Omental fat pad (tissue), 4 donors: ENCODE data around the gene VPS52. TPM values are rescaled to one million over a fixed set of nuclear protein-coding genes. Genes with fewer than 3 reads are reported as not detected.
"Not testable (repeated sequence)": the region's sequence is repeated elsewhere in the genome, so short reads cannot be mapped to it uniquely, and the experiment has no call there.

Experiments
- ATAC-seq: fragments of 150-250 bp; one replicate; pipeline ENCODE4 v1.9.1; 2016; ENCODE audit warnings: mild to moderate bottlenecking, moderate library complexity; ENCODE audit not compliant: low FRiP score
- DNase-seq: peaks from one replicate; pipeline ENCODE4 v3.0.0-alpha.2; 2019; ENCODE audit warnings: low spot score
- total RNA-seq, 4 donors: library from RNA; depleted of rRNA; stranded (reverse); fragments of >200 nt; gene quantifications; one replicate each; pipeline ENCODE4 v1.1.0, GENCODE V29; 2016
- TF ChIP-seq, protein P1 (sequence below), 3 donors: fragments of 450-650 bp; IDR thresholded peaks; one replicate each; pipeline ENCODE4 v1.5.1; 2016 to 2017; ENCODE audit warnings: antibody characterized with exemption in 3 of 3, mild to moderate bottlenecking in 3 of 3, moderate library complexity in 2 of 3

VPS52 gene
- total RNA-seq, 4 donors from 2014 or later, result 20.2 to 54.5 (median 34.3) TPM

DNA sequence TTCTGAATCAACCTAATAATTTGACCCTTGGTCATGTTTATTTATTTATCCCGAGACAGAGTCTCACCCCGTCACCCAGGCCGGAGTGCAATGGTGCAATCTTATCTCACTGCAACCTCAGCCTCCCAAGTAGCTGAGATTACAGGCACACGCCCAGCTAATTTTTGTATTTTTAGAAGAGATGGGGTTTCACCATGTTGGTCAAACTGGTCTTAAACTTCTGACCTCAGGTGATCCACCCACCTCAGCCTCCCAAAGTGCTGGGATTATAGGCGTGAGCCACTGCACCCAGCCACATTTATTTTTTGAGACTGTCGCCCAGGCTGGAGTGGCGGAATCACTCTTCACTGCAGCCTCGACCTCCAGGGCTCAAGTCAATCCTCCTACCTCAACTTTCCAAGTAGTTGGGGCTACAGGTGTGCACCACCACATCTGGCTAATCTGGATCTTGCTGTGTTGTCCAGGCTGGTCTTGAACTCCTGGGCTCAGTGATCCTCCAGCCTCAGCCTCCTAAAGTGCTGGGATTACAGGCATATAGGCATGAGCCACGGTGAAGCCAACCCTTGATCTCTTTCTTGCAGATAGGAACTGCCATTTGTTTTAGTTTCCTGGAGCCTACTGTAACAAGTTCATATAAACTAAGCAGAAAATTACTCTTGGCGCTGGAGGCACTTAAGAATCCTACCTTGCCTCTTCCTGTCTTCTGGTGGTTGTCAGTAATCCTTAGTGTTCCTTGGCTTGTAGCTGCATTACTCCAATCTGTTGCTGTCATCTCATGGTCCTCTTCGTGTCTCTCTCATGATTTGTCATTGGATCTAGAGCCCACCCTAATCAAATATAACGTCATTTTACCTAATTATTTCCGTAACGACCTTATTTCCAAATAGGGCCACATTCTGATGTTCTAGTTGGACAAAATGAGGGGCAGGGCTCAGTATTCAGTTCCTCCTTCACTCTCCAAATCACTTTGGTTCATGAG is 2.5 kb upstream of the VPS52 start:
- TF ChIP-seq, protein P1, sequence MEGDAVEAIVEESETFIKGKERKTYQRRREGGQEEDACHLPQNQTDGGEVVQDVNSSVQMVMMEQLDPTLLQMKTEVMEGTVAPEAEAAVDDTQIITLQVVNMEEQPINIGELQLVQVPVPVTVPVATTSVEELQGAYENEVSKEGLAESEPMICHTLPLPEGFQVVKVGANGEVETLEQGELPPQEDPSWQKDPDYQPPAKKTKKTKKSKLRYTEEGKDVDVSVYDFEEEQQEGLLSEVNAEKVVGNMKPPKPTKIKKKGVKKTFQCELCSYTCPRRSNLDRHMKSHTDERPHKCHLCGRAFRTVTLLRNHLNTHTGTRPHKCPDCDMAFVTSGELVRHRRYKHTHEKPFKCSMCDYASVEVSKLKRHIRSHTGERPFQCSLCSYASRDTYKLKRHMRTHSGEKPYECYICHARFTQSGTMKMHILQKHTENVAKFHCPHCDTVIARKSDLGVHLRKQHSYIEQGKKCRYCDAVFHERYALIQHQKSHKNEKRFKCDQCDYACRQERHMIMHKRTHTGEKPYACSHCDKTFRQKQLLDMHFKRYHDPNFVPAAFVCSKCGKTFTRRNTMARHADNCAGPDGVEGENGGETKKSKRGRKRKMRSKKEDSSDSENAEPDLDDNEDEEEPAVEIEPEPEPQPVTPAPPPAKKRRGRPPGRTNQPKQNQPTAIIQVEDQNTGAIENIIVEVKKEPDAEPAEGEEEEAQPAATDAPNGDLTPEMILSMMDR (IDR thresholded peaks at IDR 0.05), result no peak
- ATAC-seq (no peak), DNase-seq (no peak)

DNA sequence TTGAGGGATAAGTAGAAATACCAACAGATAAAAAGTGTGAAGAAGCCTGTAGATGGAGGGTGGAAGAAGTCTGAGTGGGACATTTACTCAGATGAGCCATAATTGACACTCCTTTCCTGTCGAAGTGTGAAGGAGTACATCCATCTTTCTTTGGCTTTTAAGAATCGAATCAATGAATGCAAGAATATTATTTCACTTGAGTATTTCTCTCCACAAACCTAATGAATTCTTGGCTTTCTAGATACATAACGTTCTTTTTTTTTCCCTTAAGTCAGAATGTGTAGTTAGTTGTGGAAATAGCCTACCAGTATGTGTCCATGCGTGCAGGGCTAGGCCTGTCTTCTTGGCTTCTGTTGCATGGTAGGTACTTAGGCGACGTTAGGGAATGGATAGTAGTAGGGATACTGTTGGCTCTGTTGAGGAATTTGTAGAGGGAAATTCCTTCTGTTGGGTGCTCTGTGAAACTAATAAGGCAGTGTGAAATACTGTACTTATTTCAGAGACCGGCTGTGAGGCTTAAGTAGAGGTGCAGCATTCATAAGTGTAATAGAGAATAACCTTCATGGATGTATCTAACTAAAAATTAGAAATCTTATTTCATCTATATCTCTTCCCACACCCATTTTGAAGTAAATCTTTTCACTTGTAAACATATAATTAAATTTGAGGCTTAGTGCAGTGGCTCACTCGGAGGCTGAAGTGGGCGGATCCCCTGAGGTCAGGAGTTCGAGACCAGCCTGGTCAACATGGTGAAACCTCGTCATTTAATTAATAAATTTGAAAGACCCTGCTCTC is 1.6 kb upstream of the VPS52 start:
- TF ChIP-seq, protein P1 (IDR thresholded peaks at IDR 0.05), result no peak
- DNase-seq, result no peak
- no peak for ATAC-seq

DNA sequence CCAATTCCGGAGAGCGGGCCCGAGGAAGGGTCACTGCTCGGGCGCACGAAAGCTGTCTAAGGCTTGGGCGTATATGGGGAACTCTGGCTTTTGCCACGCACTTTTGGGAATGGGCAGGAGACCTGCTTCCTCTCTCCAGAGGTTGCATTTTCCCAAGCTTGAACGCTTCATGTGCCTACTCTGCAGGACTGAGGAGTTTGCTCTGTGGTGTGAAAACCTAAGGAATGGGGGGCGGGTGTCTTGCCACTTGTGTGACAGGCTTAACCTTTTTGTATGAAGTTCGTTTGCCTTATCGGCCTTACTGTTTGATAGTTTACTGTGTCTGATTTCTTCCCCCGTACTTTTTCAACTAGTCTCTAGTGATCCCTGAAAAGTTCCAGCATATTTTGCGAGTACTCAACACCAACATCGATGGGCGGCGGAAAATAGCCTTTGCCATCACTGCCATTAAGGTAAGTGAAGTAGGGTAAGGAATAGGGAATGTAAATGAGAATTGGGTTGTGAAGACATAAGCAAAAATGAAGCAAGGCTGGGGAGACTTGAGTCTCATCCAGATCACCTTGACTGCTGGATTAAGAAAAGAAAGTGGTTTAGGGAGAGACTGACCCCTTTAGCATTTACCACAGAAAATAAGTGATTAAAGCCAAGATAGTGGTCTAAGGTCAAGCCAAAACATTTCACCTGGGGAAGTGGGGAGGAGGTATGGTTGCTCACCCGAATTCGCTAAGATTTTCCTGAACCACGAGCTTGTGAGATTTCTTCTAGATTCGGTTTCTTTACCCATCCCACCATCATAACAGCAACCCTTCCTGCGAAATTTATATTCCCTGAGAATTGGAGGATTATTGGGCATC is 826 bp upstream of the VPS52 start:
- TF ChIP-seq, protein P1 (IDR thresholded peaks at IDR 0.05), result no peak
- peak; percentile 6 for ATAC-seq
- no peak for DNase-seq

DNA sequence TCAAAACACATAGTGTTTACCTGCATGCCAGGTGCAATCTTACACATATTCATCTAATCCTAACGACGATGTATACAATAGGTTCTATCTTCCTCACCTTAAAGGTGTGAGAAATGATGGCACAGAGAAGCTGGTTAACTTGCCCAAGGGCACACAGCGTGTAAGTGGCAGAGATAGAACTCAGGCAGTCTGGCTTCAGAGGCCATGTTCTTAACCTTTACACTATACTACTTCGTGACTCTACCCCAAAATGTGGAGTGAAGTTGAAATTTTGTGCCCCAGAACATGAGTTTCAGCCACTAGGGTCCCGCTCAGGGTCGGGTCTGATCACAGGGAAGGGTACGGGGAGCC is 584 bp downstream of the VPS52 start:
- DNase-seq (no peak), ATAC-seq (no peak)
- TF ChIP-seq, protein P1 (IDR thresholded peaks at IDR 0.05), result no peak

DNA sequence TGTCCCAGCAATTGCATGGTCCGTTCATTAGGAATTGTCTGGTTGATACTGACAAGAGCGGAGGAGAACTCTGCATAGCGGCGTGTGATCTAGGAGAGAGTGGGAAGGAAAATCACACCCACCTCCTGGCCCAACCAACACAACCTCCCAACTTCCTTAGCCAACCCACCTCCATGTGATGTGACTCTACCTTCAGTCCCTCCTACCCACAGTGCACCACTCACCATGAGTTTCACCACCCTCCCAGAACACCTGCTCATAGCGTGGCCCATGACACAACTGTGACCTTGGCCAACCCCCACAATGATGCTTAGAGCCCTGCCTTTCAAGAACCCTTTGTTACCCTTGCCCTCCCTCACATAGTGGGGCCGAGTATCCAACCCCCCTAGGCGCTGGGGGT is 7.7 kb downstream of the VPS52 start:
- ATAC-seq, result no peak
- TF ChIP-seq, protein P1 (IDR thresholded peaks at IDR 0.05), result no peak
- DNase-seq, result no peak

DNA sequence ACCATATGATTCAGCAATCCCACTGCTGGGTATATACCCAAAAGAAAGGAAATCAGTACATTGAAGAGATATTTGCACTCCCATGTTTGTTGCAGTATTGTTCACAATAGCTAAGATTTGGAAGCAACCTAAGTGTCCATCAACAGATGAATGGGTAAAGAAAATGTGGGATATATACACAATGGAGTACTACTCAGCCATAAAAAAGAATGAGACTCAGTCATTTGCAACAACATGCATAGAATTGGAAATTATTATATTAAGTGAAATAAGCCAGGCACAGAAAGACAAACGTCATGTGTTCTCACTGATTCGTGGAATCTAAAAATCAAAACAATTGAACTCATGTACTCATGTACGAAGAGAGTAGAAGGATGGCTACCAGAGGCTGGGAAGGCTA is 9.2 kb downstream of the VPS52 start:
- not testable (repeated sequence) for DNase-seq, ATAC-seq

DNA sequence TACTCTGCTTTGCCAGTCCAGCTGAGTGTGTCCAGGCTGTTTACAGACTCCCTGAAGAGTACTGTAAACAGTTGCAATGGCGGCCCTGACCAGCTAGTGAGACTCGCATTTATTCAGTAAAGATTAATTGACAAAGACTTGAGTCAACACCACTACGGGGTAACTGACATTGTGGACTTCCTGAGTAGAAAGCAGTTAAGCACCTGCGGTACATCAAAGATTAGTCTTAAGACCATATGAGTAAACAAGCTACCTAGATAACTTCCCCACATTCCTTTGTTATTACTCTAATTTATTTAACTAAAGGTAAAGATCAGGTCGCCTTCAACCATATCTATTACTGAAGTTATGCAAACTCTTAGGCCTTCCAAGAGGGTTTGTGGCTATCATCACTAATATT is 12.6 kb downstream of the VPS52 start:
- DNase-seq (no peak), ATAC-seq (no peak)
- TF ChIP-seq, protein P1 (IDR thresholded peaks at IDR 0.05), result no peak
